ENCODE measurements around the gene CDH13. TPM values are rescaled to one million over a fixed set of nuclear protein-coding genes. Genes with fewer than 3 reads are reported as not detected.

The CDH13 gene
- total and polyA plus RNA-seq, 2 of the 8 experiments (the other 6 are each of a cell fraction or from before 2014, with no cell fraction given) = 2.3 to 2.4 TPM

DNA sequence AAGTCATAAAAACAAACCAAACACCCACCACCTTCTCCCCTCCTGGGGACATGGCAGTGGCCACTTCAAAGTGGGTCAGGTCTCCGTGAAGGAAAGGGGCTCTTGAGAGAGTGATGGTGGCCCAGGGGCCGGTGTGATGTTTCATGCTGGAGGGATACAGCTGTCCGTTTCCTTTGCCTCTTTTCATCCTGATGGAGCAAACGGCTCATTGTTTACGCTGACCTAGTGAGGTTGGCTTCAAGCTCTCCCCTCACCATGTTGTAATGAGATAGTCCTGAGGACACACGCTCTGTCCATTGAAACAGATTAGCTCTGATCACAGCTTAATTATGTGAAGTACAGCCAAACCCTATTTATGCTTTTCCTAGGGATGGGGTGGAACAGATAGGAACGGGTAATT lies 34.2 kb downstream of the CDH13 start:
- no peaks in the 10 kb centered on the region for H3K79me2 ChIP-seq (ENCODE audit: control insufficient read depth in 1 of 2, insufficient read depth in 2 of 2, low read length in 2 of 2)
- no peak overlapping the region for H3K56ac ChIP-seq (replicated peaks; ENCODE audit: insufficient read length, low read depth, low read length)
- H3K4me1 ChIP-seq (replicated peaks in 1 of 4; ENCODE audit: control insufficient read depth in 3 of 4, insufficient read depth in 4 of 4, low read length in 3 of 4) = no peaks in the 10 kb centered on the region; a peak in 1 of 7 replicates
- no peak overlapping the region for H2BK20ac ChIP-seq (ENCODE audit: low read length)
- H4K20me1 ChIP-seq (replicated peaks in 1 of 2; ENCODE audit: control insufficient read depth in 1 of 2, insufficient read depth in 2 of 2, low read length in 2 of 2) = no peaks in the 10 kb centered on the region
- H4K91ac ChIP-seq (replicated peaks; ENCODE audit: insufficient read length, low read length) = no peak overlapping the region
- no peaks in the 10 kb centered on the region for H3K36me3 ChIP-seq (ENCODE audit: control insufficient read depth in 2 of 4, insufficient read depth in 4 of 4, low read length in 3 of 4)
- H3K23me2 ChIP-seq (ENCODE audit: low read depth, low read length) = no peaks in the 10 kb centered on the region
- H3K9ac ChIP-seq (replicated peaks in 1 of 4; ENCODE audit: extremely low read depth in 1 of 4, low read depth in 3 of 4, low read length in 3 of 4) = no peak overlapping the region
- no peak overlapping the region for H4K5ac ChIP-seq (ENCODE audit: insufficient read length, low read depth, low read length)
- H3K79me1 ChIP-seq (ENCODE audit: low read depth, low read length) = no peaks in the 10 kb centered on the region; the same call in 1 of the 2 replicates
- H2BK120ac ChIP-seq (replicated peaks; ENCODE audit: low read depth, low read length) = no peak overlapping the region
- WGBS, 2 experiments (ENCODE audit: extremely low coverage in 1 of 2, insufficient coverage in 1 of 2, insufficient read length in 1 of 2, insufficient replicate concordance in 2 of 2, low coverage in 1 of 2, low lambda C conversion rate in 2 of 2, missing lambda C conversion rate in 1 of 2) = 93% methylated on average over 7 of the region's 7 CpGs; no CpG with 5 or more reads in 1 of the 2 experiments
- no peak overlapping the region for H3K18ac ChIP-seq (ENCODE audit: extremely low read depth, low read length)
- H3K23ac ChIP-seq (ENCODE audit: insufficient read length) = no peak overlapping the region
- no peak overlapping the region for H3K4ac ChIP-seq (replicated peaks; ENCODE audit: insufficient read length, low read depth, low read length)
- H3K27ac ChIP-seq (ENCODE audit: low read depth, low read length) = no peak overlapping the region
- no peak overlapping the region for H3K4me2 ChIP-seq (ENCODE audit: insufficient read depth in 1 of 2, low read depth in 2 of 2, low read length in 2 of 2)
- ChIA-PET POLR2A (ENCODE audit: partially characterized antibody) (interaction anchor here (0.6 kb wide), 1 partner anchor 679 kb away, joined by 5 read pairs; no protein-coding TSS in a partner anchor), CTCF (ENCODE audit: partially characterized antibody) (interaction anchor here (0.9 to 1.9 kb wide), 4 partner anchors 11 to 221 kb away, joined by 3 to 7 read pairs (median 3); no protein-coding TSS in a partner anchor)
- H3K27me3 ChIP-seq (replicated peaks in 1 of 4; ENCODE audit: control insufficient read depth in 3 of 4, extremely low read depth in 1 of 4, insufficient read depth in 3 of 4, low read length in 3 of 4) = no peaks in the 10 kb centered on the region
- no peak overlapping the region for H2BK12ac ChIP-seq (ENCODE audit: low read depth, low read length)
- H3K9me3 ChIP-seq (ENCODE audit: insufficient read depth in 2 of 2, low read depth in 1 of 2, low read length in 1 of 2) = no peaks in the 10 kb centered on the region
- no peak overlapping the region for H3K14ac ChIP-seq (ENCODE audit: insufficient read length)
- DNase-seq (ENCODE audit: low read depth in 1 of 2, low spot score in 2 of 2) = no peak
- no peak overlapping the region for H4K8ac ChIP-seq (ENCODE audit: extremely low read depth, insufficient read depth, low read length)
- H2AFZ ChIP-seq (ENCODE audit: low read length) = no peak overlapping the region
- FAIRE-seq = no peak
- H3K4me3 ChIP-seq (ENCODE audit: extremely low read depth in 1 of 4, insufficient read depth in 2 of 4, low read depth in 3 of 4, low read length in 4 of 4) = no peak overlapping the region
- no peak overlapping the region for H2BK5ac ChIP-seq (ENCODE audit: low read depth, low read length)
- no peak overlapping the region for H2AK5ac ChIP-seq (ENCODE audit: low read depth, low read length)
- no peak overlapping the region for H2BK15ac ChIP-seq (ENCODE audit: low read length)
- TF ChIP-seq BACH1 (IDR thresholded peaks at IDR 0.05; ENCODE audit: low read length) (no peak), ZNF274 (IDR thresholded peaks at IDR 0.05; ENCODE audit: borderline replicate concordance, extremely low read depth, low read length) (no peak), CHD2 (IDR thresholded peaks at IDR 0.05; ENCODE audit: low read length) (no peak), CEBPB (IDR thresholded peaks at IDR 0.05; ENCODE audit: low read depth, low read length) (no peak), EP300 (IDR thresholded peaks at IDR 0.05; ENCODE audit: borderline replicate concordance in 1 of 2, low read depth in 2 of 2, low read length in 2 of 2) (no peak), SAP30 (IDR thresholded peaks at IDR 0.05; ENCODE audit: insufficient read depth, insufficient replicate concordance, low read length) (no peak), EGR1 (IDR thresholded peaks at IDR 0.05; ENCODE audit: borderline replicate concordance, low read depth, low read length) (no peak), SP4 (IDR thresholded peaks at IDR 0.05; ENCODE audit: low read length) (no peak), POLR2AphosphoS5 (IDR thresholded peaks at IDR 0.05; ENCODE audit: low read depth, low read length) (no peak), KDM4A (IDR thresholded peaks at IDR 0.05; ENCODE audit: low read depth, low read length, severe bottlenecking) (no peak), PHF8 (conservative IDR thresholded peaks at IDR 0.05; ENCODE audit: low read depth, low read length) (no peak), BRCA1 (IDR thresholded peaks at IDR 0.05; ENCODE audit: low read depth, low read length) (no peak), RFX5 (IDR thresholded peaks at IDR 0.05; ENCODE audit: borderline replicate concordance, low read depth, low read length) (no peak), BCL11A (IDR thresholded peaks at IDR 0.05; ENCODE audit: low read depth in 2 of 2, low read length in 2 of 2) (no peak), GABPA (IDR thresholded peaks at IDR 0.05; ENCODE audit: borderline replicate concordance, insufficient read depth, low read length) (no peak), SP2 (IDR thresholded peaks at IDR 0.05; ENCODE audit: low read length) (no peak)
